IMR-90 (cell line): Measurements from ENCODE around the gene HOGA1. TPM values are rescaled to one million over a fixed set of nuclear protein-coding genes. Genes with fewer than 3 reads are reported as not detected.

Experiments
- ATAC-seq: fragments of 200-7000 bp; cut with Tn5 transposase; 2 replicates; pipeline ENCODE4 v1.9.1; 2020; ENCODE audit warnings: low read depth, mild to moderate bottlenecking, moderate library complexity
- BruUV-seq: library from RNA; stranded (reverse); fragments of 400-500 nt; replicated peaks from 2 replicates; lab custom pipeline; 2021; lab: Mats Ljungman, UMichigan
- CTCF ChIA-PET: fragments of 300-600 bp; formaldehyde crosslinking; extraction: SDS; loops from one replicate; lab custom pipeline; 2021; ENCODE audit warnings: antibody characterized with exemption; lab: Yijun Ruan, JAX
- POLR2A ChIA-PET: fragments of 300-600 bp; sonication (Branson Sonifier 250); formaldehyde crosslinking; loops from one replicate; lab custom pipeline; 2022; ENCODE audit warnings: antibody characterized with exemption; ENCODE audit not compliant: unreplicated experiment; lab: Charles Lee
- DNase-seq: peaks from one replicate; pipeline ENCODE4 v3.0.0; 2013
- H2AFZ ChIP-seq: replicated peaks from 2 replicates; pipeline ENCODE3; 2013; ENCODE audit warnings: low read length, mild to moderate bottlenecking; ENCODE audit not compliant: poor library complexity
- H2AK5ac ChIP-seq: 2 replicates; pipeline ENCODE4 v1.6.1; 2013; ENCODE audit warnings: low read depth, low read length, inconsistent platforms
- H2AK9ac ChIP-seq: replicated peaks from 2 replicates; pipeline ENCODE3; 2013; ENCODE audit warnings: mild to moderate bottlenecking, low read depth, low read length, moderate library complexity; ENCODE audit not compliant: poor library complexity
- H2BK120ac ChIP-seq: 2 replicates; pipeline ENCODE4 v1.6.1; 2013; ENCODE audit warnings: low read depth, low read length, inconsistent platforms
- H2BK15ac ChIP-seq: 3 replicates; pipeline ENCODE4 v1.6.1; 2013; ENCODE audit warnings: low read depth, low read length, inconsistent platforms
- H2BK20ac ChIP-seq: 2 replicates; pipeline ENCODE4 v1.6.1; 2013; ENCODE audit warnings: low read depth, mild to moderate bottlenecking, inconsistent platforms, low read length, moderate library complexity
- H2BK5ac ChIP-seq: 2 replicates; pipeline ENCODE4 v1.6.1; 2013; ENCODE audit warnings: mild to moderate bottlenecking, low read depth, low read length, inconsistent platforms; ENCODE audit not compliant: poor library complexity, severe bottlenecking
- H3K14ac ChIP-seq: replicated peaks from 2 replicates; pipeline ENCODE4 v1.6.1; 2013; ENCODE audit warnings: low read depth, low read length, inconsistent platforms
- H3K18ac ChIP-seq: 2 replicates; pipeline ENCODE4 v1.6.1; 2013; ENCODE audit warnings: low read depth, low read length, control low read depth
- H3K23ac ChIP-seq: 2 replicates; pipeline ENCODE4 v1.6.1; 2013; ENCODE audit warnings: low read depth, low read length, inconsistent platforms
- H3K27ac ChIP-seq: 2 replicates; pipeline ENCODE4 v1.5.1; 2013; ENCODE audit warnings: mild to moderate bottlenecking, control low read depth, low read length; ENCODE audit not compliant: insufficient read depth
- H3K27me3 ChIP-seq: 2 replicates; pipeline ENCODE4 v1.6.1; 2013; ENCODE audit warnings: low read length; ENCODE audit not compliant: control insufficient read depth, insufficient read depth
- H3K36me3 ChIP-seq: 2 replicates; pipeline ENCODE4 v1.6.1; 2013; ENCODE audit warnings: low read length, mixed read lengths; ENCODE audit not compliant: control insufficient read depth, insufficient read depth
- H3K4ac ChIP-seq: 2 replicates; pipeline ENCODE4 v1.6.1; 2013; ENCODE audit warnings: low read depth, low read length, inconsistent platforms
- H3K4me1 ChIP-seq: 2 replicates; pipeline ENCODE4 v1.6.1; 2013; ENCODE audit warnings: low read length, mixed read lengths; ENCODE audit not compliant: control insufficient read depth, insufficient read depth
- H3K4me2 ChIP-seq: 2 replicates; pipeline ENCODE4 v1.6.1; 2013; ENCODE audit warnings: low read depth, mild to moderate bottlenecking, control low read depth, low read length, moderate library complexity
- H3K4me3 ChIP-seq: 2 replicates; pipeline ENCODE4 v1.5.1; 2013; ENCODE audit warnings: low read depth, mild to moderate bottlenecking, control low read depth, low read length, moderate library complexity; ENCODE audit not compliant: insufficient read depth
- H3K56ac ChIP-seq: 2 replicates; pipeline ENCODE4 v1.6.1; 2013; ENCODE audit warnings: low read length, inconsistent platforms; ENCODE audit not compliant: insufficient read depth; ENCODE audit errors: extremely low read depth
- H3K79me1 ChIP-seq, 2 experiments: 2 replicates each; pipeline ENCODE4 v1.6.1; 2013; ENCODE audit warnings: low read length in 2 of 2, inconsistent platforms in 1 of 2, low read depth in 1 of 2
- H3K9ac ChIP-seq: 2 replicates; pipeline ENCODE4 v1.6.1; 2013; ENCODE audit warnings: low read depth, low read length, control low read depth
- H3K9me1 ChIP-seq: 2 replicates; pipeline ENCODE4 v1.6.1; 2013; ENCODE audit warnings: low read length, inconsistent platforms; ENCODE audit not compliant: insufficient read depth
- H3K9me3 ChIP-seq: 2 replicates; pipeline ENCODE4 v1.6.1; 2013; ENCODE audit warnings: low read length; ENCODE audit not compliant: control insufficient read depth, insufficient read depth
- H4K20me1 ChIP-seq: 2 replicates; pipeline ENCODE4 v1.6.1; 2013; ENCODE audit warnings: low read length, inconsistent platforms; ENCODE audit not compliant: insufficient read depth
- H4K5ac ChIP-seq: 2 replicates; pipeline ENCODE4 v1.6.1; 2013; ENCODE audit warnings: mild to moderate bottlenecking, low read depth, low read length, control low read depth
- H4K8ac ChIP-seq, 2 experiments: 2 replicates each; pipeline ENCODE4 v1.6.1; 2013; ENCODE audit warnings: low read depth in 2 of 2, low read length in 2 of 2, control low read depth in 1 of 2, inconsistent platforms in 1 of 2
- H4K91ac ChIP-seq: 2 replicates; pipeline ENCODE4 v1.6.1; 2013; ENCODE audit warnings: low read depth, low read length, inconsistent platforms; ENCODE audit not compliant: insufficient read depth
- BHLHE40 ChIP-seq: fragments of 150-350 bp; IDR thresholded peaks from 2 replicates; pipeline ENCODE4 v1.6.1; 2016; ENCODE audit warnings: mild to moderate bottlenecking, low read depth, low read length
- CHD1 ChIP-seq: IDR thresholded peaks from 2 replicates; pipeline ENCODE4 v1.6.1; 2012; ENCODE audit warnings: low read depth, low read length, improper control_type of control experiment
- FOS ChIP-seq: fragments of 150-350 bp; IDR thresholded peaks from 2 replicates; pipeline ENCODE4 v1.6.1; 2016; ENCODE audit warnings: low read depth, low read length
- NFE2L2 ChIP-seq: fragments of 150-350 bp; IDR thresholded peaks from 2 replicates; pipeline ENCODE4 v1.6.1; 2016; ENCODE audit warnings: low read depth, mild to moderate bottlenecking, low read length
- WGBS, 2 experiments: methylation state at CpG; one replicate each; pipeline versions ENCODE4 v1.1.5 to v1.1.7; 2013; ENCODE audit warnings: missing lambda C conversion rate in 2 of 2; ENCODE audit not compliant: insufficient read length in 1 of 2; ENCODE audit errors: extremely low coverage in 2 of 2; 5-methylcytosine and 5-hydroxymethylcytosine counted together
- dilution Hi-C: fragments of 300-500 bp; cut with HindIII; formaldehyde crosslinking; loops from one replicate; pipeline ENCODE4 v1.14.3; 2018; ENCODE audit warnings: low sequenced_read_pairs; ENCODE audit not compliant: unreplicated experiment
- in situ Hi-C: fragments of 300-500 bp; cut with MboI; formaldehyde crosslinking; loops from 3 replicates; pipeline ENCODE4 v1.14.3; 2019; ENCODE audit warnings: low sequenced_read_pairs, inconsistent platforms, mixed read lengths
- intact Hi-C: fragments of 100-400 bp; cut with micrococcal nuclease; formaldehyde crosslinking; loops from 2 replicates; pipeline ENCODE4 v1.10.0; 2022
- polyA plus RNA-seq, 3 experiments: library from polyadenylated mRNA; depleted of rRNA; stranded (reverse); fragments of >200 nt; gene quantifications; 2 replicates each; pipeline ENCODE4 v1.2.3, GENCODE V29; 2012; ENCODE audit warnings: low replicate concordance in 1 of 3
- total RNA-seq: library from RNA; depleted of rRNA; stranded (reverse); fragments of >200 nt; gene quantifications from 2 replicates; pipeline ENCODE4 v1.2.3, GENCODE V29; 2012
- TF ChIP-seq, protein P1 (sequence below): fragments of 150-350 bp; IDR thresholded peaks from 2 replicates; pipeline ENCODE4 v1.6.1; 2017; ENCODE audit warnings: mild to moderate bottlenecking, antibody characterized with exemption, low read length, low read depth

The HOGA1 gene
- total and polyA plus RNA-seq, 2 of the 4 experiments (the other 2 are of a cell fraction), result 0.36 to 0.41 TPM

GRCh38 chr10:97548828-97549455, 35.2 kb upstream of the HOGA1 start:
- no peaks in the 10 kb centered on the region for H3K9me3 ChIP-seq
- no peaks in the 10 kb centered on the region for H3K27me3 ChIP-seq
- no peak overlapping the region for H4K91ac ChIP-seq
- dilution Hi-C loops, result no loop called here
- DNase-seq (no peak), ATAC-seq (no peak)
- no peak overlapping the region; the same call in 2 of the 3 replicates for H2BK15ac ChIP-seq
- H3K4me2 ChIP-seq, result no peak overlapping the region
- no peak overlapping the region for H3K23ac ChIP-seq
- TF ChIP-seq BHLHE40, result no peak
- TF ChIP-seq, protein P1, sequence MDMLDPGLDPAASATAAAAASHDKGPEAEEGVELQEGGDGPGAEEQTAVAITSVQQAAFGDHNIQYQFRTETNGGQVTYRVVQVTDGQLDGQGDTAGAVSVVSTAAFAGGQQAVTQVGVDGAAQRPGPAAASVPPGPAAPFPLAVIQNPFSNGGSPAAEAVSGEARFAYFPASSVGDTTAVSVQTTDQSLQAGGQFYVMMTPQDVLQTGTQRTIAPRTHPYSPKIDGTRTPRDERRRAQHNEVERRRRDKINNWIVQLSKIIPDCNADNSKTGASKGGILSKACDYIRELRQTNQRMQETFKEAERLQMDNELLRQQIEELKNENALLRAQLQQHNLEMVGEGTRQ, result no peak
- no peak for TF ChIP-seq NFE2L2
- no peak for TF ChIP-seq FOS
- TF ChIP-seq CHD1, result no peak
- H3K79me1 ChIP-seq, result peaks cover 27 to 75% of the 10 kb centered on the region in 2 experiments
- no peaks in the 10 kb centered on the region for H3K36me3 ChIP-seq
- no peak overlapping the region for H3K18ac ChIP-seq
- H2BK20ac ChIP-seq, result no peak overlapping the region
- H2BK120ac ChIP-seq, result 0 out of 2 replicates have a peak overlapping the region, but pooled peaks have one; percentile 19
- in situ Hi-C loops, result no loop called here
- H2AFZ ChIP-seq, result peak overlapping the region; percentile 40
- no peak overlapping the region for H3K9ac ChIP-seq
- BruUV-seq, result no TSS peak
- H3K14ac ChIP-seq, result no peak overlapping the region
- 0 out of 2 replicates have a peak overlapping the region, but pooled peaks have one; percentile 9 for H3K4ac ChIP-seq
- intact Hi-C loops, result no loop called here
- WGBS, 2 experiments, result 96% methylated on average over 10 of the region's 13 CpGs; no CpG with 5 or more reads in 1 of the 2 experiments
- H2AK5ac ChIP-seq, result peak overlapping the region; percentile 49; the same call in 1 of the 2 replicates
- H4K20me1 ChIP-seq, result peaks cover 6% of the 10 kb centered on the region; the same call in 1 of the 2 replicates
- H3K4me1 ChIP-seq, result peaks cover 18% of the 10 kb centered on the region
- no peak overlapping the region for H4K8ac ChIP-seq
- ChIA-PET CTCF (interaction anchor here (0.8 kb wide), 1 partner anchor 89 kb away, joined by 3 read pairs; no protein-coding TSS in a partner anchor), POLR2A (no interaction called here)
- H3K9me1 ChIP-seq, result peaks cover 6% of the 10 kb centered on the region; the same call in 1 of the 2 replicates
- no peak overlapping the region for H3K27ac ChIP-seq
- H3K56ac ChIP-seq, result no peak overlapping the region
- H2BK5ac ChIP-seq, result no peak overlapping the region
- H4K5ac ChIP-seq, result 0 out of 2 replicates have a peak overlapping the region, but pooled peaks have one; percentile 30
- no peak overlapping the region for H3K4me3 ChIP-seq
- H2AK9ac ChIP-seq, result peak overlapping the region; percentile 60
